Stimulated activated CD8-positive, alpha-beta memory T cell treated with anti-CD3 and anti-CD28 coated beads, Interleukin-12 subunit alpha, Interleukin-12 subunit beta, amount 100 ng/mL, for 1 hour (primary cell): ENCODE results near the gene FAM117A.
A peak's percentile ranks its signal among the peaks of the same experiment; 100 is the strongest.
"Not testable (repeated sequence)": the region's sequence is repeated elsewhere in the genome, so short reads cannot be mapped to it uniquely, and the experiment has no call there.

Source experiments
- DNase-seq: peaks from one replicate; pipeline ENCODE4 v3.0.0-alpha.2; 2020; ENCODE audit warnings: low read depth

FAM117A gene

DNA sequence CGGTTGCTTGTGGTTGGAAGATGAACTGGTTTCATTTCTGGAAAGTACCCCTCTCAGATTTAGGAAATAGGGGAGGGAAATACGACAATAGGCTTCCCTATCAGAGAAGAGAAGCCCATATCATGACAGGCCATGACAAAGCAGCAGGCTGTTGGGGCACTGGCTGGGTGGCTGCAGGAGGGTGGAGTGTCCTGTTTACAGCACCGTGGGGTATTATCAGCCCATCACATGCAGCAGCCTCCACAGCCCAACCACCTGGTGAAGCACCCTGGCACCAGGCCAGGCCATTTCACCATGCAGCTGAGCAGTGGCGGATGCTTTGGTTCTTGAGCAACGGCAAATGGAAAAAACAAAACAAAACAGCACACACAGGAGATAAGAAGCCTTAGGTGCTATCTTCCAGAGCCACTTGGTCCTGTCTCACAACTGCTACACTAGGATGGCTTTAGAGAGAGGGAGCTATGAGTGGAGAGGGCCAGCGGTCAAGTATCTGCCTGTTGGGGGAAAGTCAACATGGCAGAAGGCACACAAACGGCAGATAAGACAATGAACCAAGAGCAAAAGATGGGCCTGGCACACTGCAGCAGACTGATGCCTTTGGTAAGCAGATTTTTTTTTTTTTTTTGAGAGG lies 24.2 kb downstream of the FAM117A start:
- DNase-seq: peak; percentile 95

DNA sequence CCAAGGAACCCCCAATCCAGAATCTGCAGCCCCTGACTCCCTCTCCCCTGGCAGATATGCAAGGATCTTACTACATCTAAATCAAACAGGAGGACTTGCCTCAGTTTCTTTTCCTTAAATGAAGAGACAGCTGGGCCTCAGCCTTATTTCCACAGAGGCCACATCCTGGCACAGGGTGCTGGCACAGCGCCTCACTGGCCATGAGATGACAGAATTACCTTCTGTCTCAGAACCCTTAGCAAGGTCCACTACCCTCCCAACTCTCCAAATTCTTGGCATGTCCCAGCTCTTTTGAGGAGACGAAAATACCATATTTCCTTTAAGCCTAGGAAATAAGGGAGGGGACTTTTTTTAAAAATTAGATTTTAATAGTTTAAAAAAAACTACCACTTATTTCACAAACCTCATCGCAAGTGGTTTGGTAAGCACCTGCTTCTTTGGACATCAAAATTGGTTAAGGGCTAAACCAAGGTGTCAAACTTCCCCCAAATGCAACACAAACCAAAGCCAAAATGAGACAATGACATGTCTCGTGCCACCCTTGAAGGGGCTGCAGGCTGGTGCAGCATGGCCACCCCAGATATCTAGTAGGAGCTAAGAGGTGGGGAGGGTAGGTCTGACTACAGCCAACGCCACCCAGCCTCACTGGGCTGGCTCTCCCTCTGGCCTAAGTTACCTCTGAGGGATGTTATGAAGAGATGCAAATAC lies 25.3 kb downstream of the FAM117A start:
- no peak for DNase-seq

DNA sequence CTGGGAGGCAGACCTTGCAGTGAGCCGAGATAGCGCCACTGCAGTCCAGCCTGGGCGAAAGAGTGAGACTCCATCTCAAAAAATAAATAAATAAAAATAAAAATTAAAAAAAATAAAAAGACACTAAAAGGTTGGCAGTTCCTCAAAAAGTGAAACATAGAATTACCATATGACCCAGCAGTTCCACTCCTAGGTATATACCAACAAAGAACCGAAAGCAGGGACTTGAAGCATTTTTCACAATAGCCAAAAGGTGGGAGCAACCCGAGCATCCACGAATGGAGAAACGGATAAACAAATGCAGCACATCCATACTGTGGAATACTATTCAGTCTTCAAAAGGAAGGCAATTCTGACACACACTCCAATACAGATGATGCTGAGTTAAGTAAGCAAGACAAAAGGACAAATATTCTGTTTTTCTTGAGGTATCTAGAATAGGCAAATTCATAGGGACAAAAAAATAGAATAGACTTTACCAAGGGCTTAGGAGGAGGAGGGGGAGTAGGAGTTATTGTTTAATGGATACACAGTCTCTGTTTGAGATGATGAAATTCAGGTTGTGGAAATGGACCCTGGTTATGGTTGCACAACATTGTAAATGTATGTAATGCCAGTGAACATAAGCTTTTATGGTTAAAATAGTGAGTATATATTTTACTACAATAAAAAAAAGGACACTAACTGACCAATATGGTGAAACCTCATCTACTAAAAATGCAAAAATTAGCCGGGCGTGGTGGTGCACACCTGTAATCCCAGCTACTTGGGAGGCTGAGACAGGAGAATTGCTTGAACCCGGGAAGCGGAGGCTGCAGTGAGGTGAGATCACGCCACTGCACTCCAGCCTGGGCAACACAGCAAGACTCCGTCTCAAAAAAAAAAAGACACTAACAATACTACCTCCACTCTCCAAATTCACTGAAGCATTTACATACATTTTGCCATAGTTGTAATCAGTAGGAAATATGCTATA lies 29.1 kb downstream of the FAM117A start:
- no peak for DNase-seq

- no peak for DNase-seq
Observed at GRCh38 chr17:49731435-49731831, 32.5 kb downstream of the FAM117A start.

GRCh38 chr17:49730785-49731434 lies 33.0 kb downstream of the FAM117A start:
- DNase-seq: no peak

DNA sequence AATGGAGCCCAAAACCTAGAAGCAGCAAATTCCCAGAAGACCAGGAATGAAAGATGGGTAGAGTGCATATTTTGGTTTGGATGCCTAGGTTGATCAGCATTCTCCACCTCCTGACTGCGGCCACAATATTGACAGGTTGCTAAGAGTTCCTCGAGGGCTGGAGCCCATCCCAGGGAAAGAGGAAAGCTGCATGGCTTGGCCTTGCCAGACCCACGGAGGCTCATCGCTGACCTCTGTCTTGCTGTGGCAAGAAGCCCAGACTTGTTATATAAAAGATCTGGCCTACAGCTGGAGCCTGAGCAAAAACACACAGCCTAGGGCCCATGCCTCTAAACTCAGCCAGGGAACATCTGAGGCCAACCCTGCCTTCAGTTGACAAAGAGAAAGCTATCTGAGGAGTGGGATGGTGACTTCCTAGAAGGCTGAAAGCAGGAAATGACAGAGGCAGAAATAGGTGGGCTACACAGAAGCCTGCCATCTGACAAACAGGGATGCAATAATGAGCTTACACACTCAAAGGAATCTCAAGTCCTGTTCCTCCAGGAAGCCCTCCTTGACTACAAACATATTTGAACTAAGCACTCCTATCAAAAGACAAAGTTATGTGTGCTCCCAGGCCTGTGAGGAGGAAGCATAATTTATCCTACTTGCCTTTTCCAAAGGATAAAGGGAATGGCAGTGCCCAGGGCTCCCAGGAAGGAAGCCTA lies 33.7 kb downstream of the FAM117A start:
- no peak for DNase-seq

GRCh38 chr17:49729069-49729468 lies 34.9 kb downstream of the FAM117A start:
- no peak for DNase-seq

DNA sequence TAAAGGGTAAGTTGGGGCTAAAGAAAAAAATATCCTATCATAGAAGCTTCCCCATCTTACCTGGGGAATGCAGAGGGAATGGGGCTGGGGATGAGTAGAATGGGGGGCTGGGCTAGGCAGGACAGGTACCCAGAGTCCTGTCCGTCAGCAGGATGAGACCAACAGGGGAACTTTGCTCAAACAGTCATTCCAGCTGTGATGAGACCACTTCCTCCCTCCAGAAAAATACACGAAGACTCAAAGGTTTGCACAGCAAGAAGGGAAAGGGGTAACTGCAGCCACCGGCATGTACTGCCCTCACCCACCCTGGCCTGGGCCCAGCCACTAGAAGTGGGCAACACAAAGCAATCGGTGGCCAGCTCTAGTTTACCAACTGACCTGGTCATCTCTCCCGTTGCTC lies 35.5 kb downstream of the FAM117A start:
- no peak for DNase-seq

GRCh38 chr17:49727380-49727779 lies 36.6 kb downstream of the FAM117A start:
- DNase-seq: no peak

DNA sequence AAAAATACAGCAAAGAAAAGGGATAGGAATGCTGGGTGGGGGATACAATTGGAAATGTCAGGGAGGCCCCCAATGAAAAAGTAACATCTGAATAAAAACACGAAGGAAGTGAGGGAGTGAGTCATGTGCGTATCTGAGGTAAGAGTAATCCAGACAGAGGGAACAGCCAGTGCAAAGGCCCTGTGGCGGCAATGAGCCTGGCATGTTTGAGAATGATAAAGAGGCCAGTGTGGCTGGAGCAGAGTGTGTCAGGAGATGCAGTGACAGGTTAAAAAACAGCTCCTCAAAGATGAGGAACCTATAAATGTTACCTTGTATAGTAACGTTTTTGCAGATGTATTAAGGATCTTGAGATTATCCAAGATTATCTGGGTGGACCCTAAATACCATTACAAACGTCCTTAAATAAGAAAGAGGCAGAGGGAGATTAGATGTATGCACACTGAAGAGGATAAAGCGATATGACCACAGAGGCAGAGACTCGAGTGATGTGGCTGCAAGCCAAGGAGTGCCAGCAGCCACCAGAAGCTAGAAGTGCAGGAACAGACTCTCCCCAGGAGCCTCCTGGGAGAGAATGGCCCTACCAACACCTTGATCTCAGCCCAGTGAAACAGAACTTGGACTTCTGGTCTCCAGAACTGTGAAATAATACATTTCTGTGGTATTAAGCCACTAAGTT lies 38.3 kb downstream of the FAM117A start:
- no peak for DNase-seq

- DNase-seq: not testable (repeated sequence)
Observed at GRCh38 chr17:49724552-49724951, 39.4 kb downstream of the FAM117A start.

GRCh38 chr17:49723423-49723822 lies 40.5 kb downstream of the FAM117A start:
- no peak for DNase-seq

DNA sequence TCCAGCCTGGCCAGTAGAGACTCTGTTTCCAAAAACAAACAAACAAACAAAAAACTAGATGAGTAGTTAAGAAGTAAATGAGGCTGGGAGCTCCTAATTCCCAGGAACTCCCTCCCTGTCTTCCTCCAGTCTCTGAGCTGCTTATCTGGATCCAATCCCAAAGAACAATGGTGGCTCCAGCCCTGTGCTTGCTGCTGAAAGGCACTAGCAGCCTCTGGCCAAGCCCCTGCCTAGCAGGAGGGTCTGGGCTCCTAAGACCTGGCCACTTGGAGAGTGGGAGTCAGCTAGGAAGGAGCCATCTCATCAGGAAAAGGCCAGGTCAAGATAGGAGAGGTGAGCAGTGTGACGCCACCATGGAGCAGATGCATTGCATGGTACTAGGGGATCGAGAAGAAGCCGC lies 41.9 kb downstream of the FAM117A start:
- no peak for DNase-seq

- no peak for DNase-seq
Observed at GRCh38 chr17:49717371-49717861, 46.5 kb downstream of the FAM117A start.

DNA sequence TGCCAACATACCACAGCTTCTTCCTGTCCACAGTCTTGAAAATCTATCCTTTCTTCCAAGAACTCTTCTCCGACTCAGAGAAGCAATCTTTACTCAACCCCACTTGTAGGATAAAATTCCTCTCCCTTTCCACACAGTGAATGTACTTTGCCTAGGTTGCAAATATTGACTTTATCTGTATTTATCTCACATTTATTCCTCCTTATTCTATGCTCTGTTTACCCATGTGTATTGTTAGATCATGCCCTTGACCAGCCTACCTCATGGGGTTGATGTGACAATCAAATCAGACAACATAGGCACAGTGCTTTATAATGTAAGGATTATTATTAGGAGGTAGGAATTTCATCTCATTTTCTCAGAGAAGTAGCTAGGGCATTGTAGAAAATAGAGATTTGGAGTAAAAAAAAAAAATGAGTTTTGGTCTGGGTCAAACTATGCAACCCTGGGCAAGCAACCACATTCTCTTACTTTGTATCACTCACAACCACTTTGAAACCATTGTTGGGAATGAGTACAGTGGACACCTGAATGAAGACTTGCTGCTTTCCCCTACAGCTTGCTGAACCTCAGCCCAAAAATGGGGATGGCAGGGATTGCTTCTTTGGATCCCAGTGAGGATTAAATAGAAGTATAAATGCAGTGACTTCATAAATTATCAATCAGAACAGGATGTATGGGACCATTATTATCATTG lies 47.1 kb downstream of the FAM117A start:
- DNase-seq: no peak

DNA sequence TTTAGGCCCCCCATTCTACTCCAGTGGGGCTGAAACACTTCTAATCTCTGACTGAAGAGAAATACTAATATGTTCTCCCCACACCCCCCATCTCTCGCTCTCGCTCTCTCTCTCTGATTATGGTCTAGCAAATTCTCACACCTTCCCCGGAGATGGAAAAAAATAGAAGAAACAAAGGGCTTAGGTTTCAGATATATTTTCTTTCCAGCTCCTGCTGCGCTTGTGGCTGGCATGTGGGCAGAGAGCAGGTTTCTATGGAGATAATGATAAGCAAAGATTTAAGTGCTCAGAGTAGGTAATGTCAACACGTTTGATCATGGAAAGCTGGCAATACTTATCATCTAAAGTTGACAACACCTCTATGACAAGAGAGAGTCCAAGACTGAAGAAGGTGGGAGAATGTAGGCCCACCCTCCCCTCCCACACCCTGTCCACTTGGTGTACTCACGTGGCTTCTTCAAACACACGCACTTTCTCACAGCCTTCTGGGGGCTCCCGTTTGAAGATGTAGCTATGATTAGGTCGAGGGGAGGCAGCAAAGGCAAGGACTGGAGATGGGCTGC lies 48.1 kb downstream of the FAM117A start:
- no peak for DNase-seq

GRCh38 chr17:49715216-49715615 lies 48.7 kb downstream of the FAM117A start:
- no peak for DNase-seq

- no peak for DNase-seq
Observed at GRCh38 chr17:49708515-49709183, 55.3 kb downstream of the FAM117A start.
